WERI-Rb-1 (cell line): ENCODE data around the gene NEAT1.

ENCODE experiments used
- DNase-seq: peaks from one replicate; pipeline ENCODE4 v3.0.0-alpha.2; 2020
- H3K27ac ChIP-seq: fragments of 250-450 bp; sonication (Bioruptor Pico); 2 replicates; pipeline ENCODE4 v1.5.1; 2020; ENCODE audit warnings: mild to moderate bottlenecking, moderate library complexity
- H3K27me3 ChIP-seq: fragments of 250-450 bp; sonication (Bioruptor Pico); 2 replicates; pipeline ENCODE4 v1.5.1; 2021; ENCODE audit warnings: mild to moderate bottlenecking, low read depth, moderate library complexity; ENCODE audit not compliant: insufficient read depth, severe bottlenecking
- H3K36me3 ChIP-seq: fragments of 250-450 bp; sonication (Bioruptor Pico); 2 replicates; pipeline ENCODE4 v1.5.1; 2020; ENCODE audit warnings: mild to moderate bottlenecking, moderate library complexity
- H3K4me3 ChIP-seq: 2 replicates; pipeline ENCODE4 v1.5.1; 2011; ENCODE audit warnings: low read depth, mild to moderate bottlenecking, control low read depth, low read length
- H3K9me3 ChIP-seq: fragments of 250-450 bp; sonication (Bioruptor Pico); 2 replicates; pipeline ENCODE4 v1.5.1; 2021; ENCODE audit warnings: mild to moderate bottlenecking, moderate library complexity; ENCODE audit not compliant: severe bottlenecking
- TF ChIP-seq, protein P1 (sequence below): IDR thresholded peaks from 2 replicates; pipeline ENCODE4 v1.5.1; 2011; ENCODE audit warnings: low read depth, mild to moderate bottlenecking, control low read depth, inconsistent platforms, low read length

NEAT1 gene

GRCh38 chr11:65386307-65387140 is 36.1 kb upstream of the NEAT1 start, which contains the start of gene FRMD8:
FRMD8 (plus strand) TSS chr11:65386637; CDS start chr11:65387037, 400 bp downstream.
- H3K36me3 ChIP-seq = peaks cover 12% of the 10 kb centered on the region
- H3K9me3 ChIP-seq = no peaks in the 10 kb centered on the region
- H3K27me3 ChIP-seq = no peaks in the 10 kb centered on the region
- H3K27ac ChIP-seq = peak within 1 kb of the TSS; percentile 68
- TF ChIP-seq, protein P1, sequence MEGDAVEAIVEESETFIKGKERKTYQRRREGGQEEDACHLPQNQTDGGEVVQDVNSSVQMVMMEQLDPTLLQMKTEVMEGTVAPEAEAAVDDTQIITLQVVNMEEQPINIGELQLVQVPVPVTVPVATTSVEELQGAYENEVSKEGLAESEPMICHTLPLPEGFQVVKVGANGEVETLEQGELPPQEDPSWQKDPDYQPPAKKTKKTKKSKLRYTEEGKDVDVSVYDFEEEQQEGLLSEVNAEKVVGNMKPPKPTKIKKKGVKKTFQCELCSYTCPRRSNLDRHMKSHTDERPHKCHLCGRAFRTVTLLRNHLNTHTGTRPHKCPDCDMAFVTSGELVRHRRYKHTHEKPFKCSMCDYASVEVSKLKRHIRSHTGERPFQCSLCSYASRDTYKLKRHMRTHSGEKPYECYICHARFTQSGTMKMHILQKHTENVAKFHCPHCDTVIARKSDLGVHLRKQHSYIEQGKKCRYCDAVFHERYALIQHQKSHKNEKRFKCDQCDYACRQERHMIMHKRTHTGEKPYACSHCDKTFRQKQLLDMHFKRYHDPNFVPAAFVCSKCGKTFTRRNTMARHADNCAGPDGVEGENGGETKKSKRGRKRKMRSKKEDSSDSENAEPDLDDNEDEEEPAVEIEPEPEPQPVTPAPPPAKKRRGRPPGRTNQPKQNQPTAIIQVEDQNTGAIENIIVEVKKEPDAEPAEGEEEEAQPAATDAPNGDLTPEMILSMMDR = no peak
- peak within 1 kb of the TSS; percentile 62 for H3K4me3 ChIP-seq
- DNase-seq = peak; percentile 84

DNA sequence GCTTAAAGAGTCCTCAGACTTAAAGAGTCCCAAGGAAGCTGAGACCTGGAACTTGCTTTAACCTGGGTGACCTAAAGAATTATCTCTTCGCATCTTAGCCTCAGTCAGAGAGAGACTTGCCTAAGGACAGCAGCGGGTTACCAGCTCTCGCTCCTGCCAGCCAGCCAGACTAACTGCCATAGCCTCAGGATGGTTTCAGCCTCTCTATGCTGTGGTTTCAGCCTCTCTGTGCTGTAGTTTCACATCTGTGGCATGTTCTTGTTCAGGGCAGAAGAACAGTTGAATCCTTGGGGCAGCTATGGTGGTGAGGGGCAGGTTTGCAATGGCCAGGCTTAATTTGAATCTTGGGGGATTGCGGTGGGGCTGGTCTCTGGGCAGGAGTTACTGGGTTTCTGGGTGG is 33.9 kb upstream of the NEAT1 start:
- Histone ChIP-seq H3K4me3 (no peak overlapping the region), H3K36me3 (peaks cover 14% of the 10 kb centered on the region), H3K27me3 (no peaks in the 10 kb centered on the region), H3K9me3 (no peaks in the 10 kb centered on the region), H3K27ac (no peak overlapping the region)
- DNase-seq = no peak
- TF ChIP-seq, protein P1 = no peak

- H3K27ac ChIP-seq = no peak overlapping the region
- H3K9me3 ChIP-seq = no peaks in the 10 kb centered on the region
- no peak for DNase-seq
- no peaks in the 10 kb centered on the region for H3K27me3 ChIP-seq
- H3K36me3 ChIP-seq = peaks cover 19% of the 10 kb centered on the region
- TF ChIP-seq, protein P1 = no peak
- no peak overlapping the region for H3K4me3 ChIP-seq
Measured at GRCh38 chr11:65389294-65389980, 33.2 kb upstream of the NEAT1 start.

- peaks cover 19% of the 10 kb centered on the region for H3K36me3 ChIP-seq
Measured at GRCh38 chr11:65390099-65390941, 32.3 kb upstream of the NEAT1 start.

GRCh38 chr11:65390996-65391395 is 31.6 kb upstream of the NEAT1 start:
- H3K4me3 ChIP-seq = no peak overlapping the region
- DNase-seq = no peak
- no peaks in the 10 kb centered on the region for H3K27me3 ChIP-seq
- H3K36me3 ChIP-seq = peaks cover 19% of the 10 kb centered on the region
- TF ChIP-seq, protein P1 = no peak
- H3K27ac ChIP-seq = no peak overlapping the region
- H3K9me3 ChIP-seq = no peaks in the 10 kb centered on the region

More at GRCh38 chr11:65390099-65390941, 32.3 kb upstream of the NEAT1 start:
- Histone ChIP-seq H3K27me3 (no peaks in the 10 kb centered on the region), H3K9me3 (no peaks in the 10 kb centered on the region), H3K27ac (no peak overlapping the region), H3K4me3 (no peak overlapping the region)
- no peak for DNase-seq
- TF ChIP-seq, protein P1 = no peak
